Vagina (tissue), 2 donors: ENCODE data around the gene FZR1.

Experiments used
- CTCF ChIP-seq, 3 experiments: fragments of 450-650 bp in 2 of 3; fragments of 200-600 bp in 1 of 3; sonication (generic) in 1 of 3; IDR thresholded peaks; one replicate each; pipeline ENCODE4 v1.5.1; 2017 to 2019; ENCODE audit warnings: antibody characterized with exemption in 3 of 3, mild to moderate bottlenecking in 2 of 3, moderate library complexity in 2 of 3
- POLR2A ChIP-seq, 2 donors: fragments of 450-650 bp; IDR thresholded peaks; one replicate each; pipeline ENCODE4 v1.6.1; 2017; ENCODE audit warnings: antibody characterized with exemption in 2 of 2, mild to moderate bottlenecking in 2 of 2, moderate library complexity in 2 of 2

GRCh38 chr19:3477951-3478350 is 28.2 kb upstream of the FZR1 start:
- TF ChIP-seq CTCF (IDR thresholded peaks at IDR 0.05) (no peak), POLR2A (IDR thresholded peaks at IDR 0.05) (no peak)
